Left ventricle myocardium inferior (tissue), 1 donor: ENCODE measurements around the gene ADK. TPM values are rescaled to one million over a fixed set of nuclear protein-coding genes. Genes with fewer than 3 reads are reported as not detected.
"Not testable (repeated sequence)": the region's sequence is repeated elsewhere in the genome, so short reads cannot be mapped to it uniquely, and the experiment has no call there.

ENCODE experiments used
- DNase-seq: peaks from one replicate; pipeline ENCODE4 v3.0.0-alpha.2; 2020
- H3K27ac ChIP-seq: fragments of 200-600 bp; replicated peaks from 2 replicates; pipeline ENCODE4 v1.8.0; 2021
- H3K27me3 ChIP-seq: fragments of 200-600 bp; 2 replicates; pipeline ENCODE4 v1.8.0; 2021; ENCODE audit warnings: low read depth
- H3K36me3 ChIP-seq: fragments of 200-600 bp; 2 replicates; pipeline ENCODE4 v1.8.0; 2021
- H3K4me1 ChIP-seq: fragments of 200-600 bp; 2 replicates; pipeline ENCODE4 v1.8.0; 2021
- H3K4me3 ChIP-seq: fragments of 200-600 bp; 2 replicates; pipeline ENCODE4 v1.8.0; 2021; ENCODE audit warnings: mild to moderate bottlenecking, moderate library complexity
- H3K9me3 ChIP-seq: fragments of 200-600 bp; replicated peaks from 2 replicates; pipeline ENCODE4 v1.8.0; 2021
- intact Hi-C: fragments of 100-400 bp; cut with micrococcal nuclease; formaldehyde crosslinking; loops from one replicate; pipeline ENCODE4 v1.11.0; 2022
- total RNA-seq: library from RNA; stranded (reverse); fragmentation: NEBNext Ultra II Directional; extraction: Animal tissue kit (Norgen Biotek cat#: 25700); gene quantifications from one replicate; pipeline ENCODE4 v1.2.1, GENCODE V29; 2021
- TF ChIP-seq, protein P1 (sequence below): fragments of 200-600 bp; IDR thresholded peaks from 2 replicates; pipeline ENCODE4 v1.8.0; 2021; ENCODE audit warnings: antibody characterized with exemption, mild to moderate bottlenecking, borderline replicate concordance
- donor health status: DM: no; HTN: yes; CAD: no; lungs with severe emphysema.

Gene ADK
- total RNA-seq, 1 donor from 2014 or later = 41.3 TPM

- DNase-seq = no peak
- no peaks in the 10 kb centered on the region for H3K4me1 ChIP-seq
- H3K27me3 ChIP-seq = no peaks in the 10 kb centered on the region
- intact Hi-C loops = no loop called here
- TF ChIP-seq, protein P1, sequence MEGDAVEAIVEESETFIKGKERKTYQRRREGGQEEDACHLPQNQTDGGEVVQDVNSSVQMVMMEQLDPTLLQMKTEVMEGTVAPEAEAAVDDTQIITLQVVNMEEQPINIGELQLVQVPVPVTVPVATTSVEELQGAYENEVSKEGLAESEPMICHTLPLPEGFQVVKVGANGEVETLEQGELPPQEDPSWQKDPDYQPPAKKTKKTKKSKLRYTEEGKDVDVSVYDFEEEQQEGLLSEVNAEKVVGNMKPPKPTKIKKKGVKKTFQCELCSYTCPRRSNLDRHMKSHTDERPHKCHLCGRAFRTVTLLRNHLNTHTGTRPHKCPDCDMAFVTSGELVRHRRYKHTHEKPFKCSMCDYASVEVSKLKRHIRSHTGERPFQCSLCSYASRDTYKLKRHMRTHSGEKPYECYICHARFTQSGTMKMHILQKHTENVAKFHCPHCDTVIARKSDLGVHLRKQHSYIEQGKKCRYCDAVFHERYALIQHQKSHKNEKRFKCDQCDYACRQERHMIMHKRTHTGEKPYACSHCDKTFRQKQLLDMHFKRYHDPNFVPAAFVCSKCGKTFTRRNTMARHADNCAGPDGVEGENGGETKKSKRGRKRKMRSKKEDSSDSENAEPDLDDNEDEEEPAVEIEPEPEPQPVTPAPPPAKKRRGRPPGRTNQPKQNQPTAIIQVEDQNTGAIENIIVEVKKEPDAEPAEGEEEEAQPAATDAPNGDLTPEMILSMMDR = no peak
- H3K4me3 ChIP-seq = no peak overlapping the region
- peaks cover 5% of the 10 kb centered on the region for H3K36me3 ChIP-seq
- no peak overlapping the region for H3K27ac ChIP-seq
- H3K9me3 ChIP-seq = no peaks in the 10 kb centered on the region
Observed at GRCh38 chr10:74474022-74474713, 323.1 kb downstream of the ADK start.

DNA sequence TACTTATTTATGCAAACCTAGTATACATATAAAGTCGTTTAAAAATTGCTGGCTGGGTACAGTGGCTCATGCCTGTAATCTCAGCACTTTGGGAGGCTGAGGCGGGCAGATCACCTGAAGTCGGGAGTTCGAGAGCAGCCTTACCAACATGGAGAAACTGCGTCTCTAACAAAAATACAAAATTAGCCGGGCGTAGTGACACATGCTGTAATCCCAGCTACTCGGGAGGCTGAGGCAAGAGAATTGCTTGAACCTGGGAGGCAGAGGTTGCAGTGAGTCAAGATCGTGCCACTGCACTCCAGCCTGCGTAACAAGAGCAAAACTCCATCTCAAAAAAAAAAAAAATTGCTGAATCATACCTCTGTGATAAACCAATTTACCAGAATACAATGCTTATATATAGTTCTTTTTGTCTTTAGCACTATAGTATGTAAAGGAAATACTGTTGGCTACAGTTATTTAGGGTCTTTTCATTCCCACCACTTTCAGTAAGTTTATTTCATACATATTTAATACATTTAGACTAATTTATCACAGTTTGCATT is 325.2 kb downstream of the ADK start:
- H3K27ac ChIP-seq, H3K9me3 ChIP-seq, intact Hi-C loops, DNase-seq, H3K4me3 ChIP-seq, H3K27me3 ChIP-seq, H3K4me1 ChIP-seq, H3K36me3 ChIP-seq: not testable (repeated sequence)

GRCh38 chr10:74480778-74481177 is 329.8 kb downstream of the ADK start:
- no peak for DNase-seq
- Histone ChIP-seq H3K4me1 (no peaks in the 10 kb centered on the region), H3K36me3 (no peaks in the 10 kb centered on the region), H3K27me3 (no peaks in the 10 kb centered on the region), H3K9me3 (peaks cover 8% of the 10 kb centered on the region), H3K4me3 (no peak overlapping the region), H3K27ac (no peak overlapping the region)
- TF ChIP-seq, protein P1 = no peak
- intact Hi-C loops = no loop called here

DNA sequence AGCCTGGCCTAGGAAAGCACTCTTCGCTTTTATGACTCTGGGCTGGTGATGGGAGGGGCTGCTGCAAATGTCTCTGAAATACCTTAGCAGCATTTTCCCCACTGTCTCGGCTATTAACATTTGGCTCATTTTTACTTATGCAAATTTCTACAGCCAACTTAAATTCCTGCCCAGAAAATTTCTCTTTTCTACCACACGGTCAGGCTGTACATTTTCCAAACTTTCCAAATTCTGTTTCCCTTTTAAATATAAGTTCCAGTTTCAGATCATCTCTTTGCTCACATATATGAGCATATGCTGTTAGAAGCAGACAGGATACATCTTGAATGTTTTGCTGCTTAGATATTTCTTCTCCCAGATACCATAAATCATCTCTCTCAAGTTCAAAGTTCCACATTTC is 332.3 kb downstream of the ADK start:
- H3K4me1 ChIP-seq = peaks cover 5% of the 10 kb centered on the region
- no peak overlapping the region for H3K4me3 ChIP-seq
- intact Hi-C loops = no loop called here
- no peak for DNase-seq
- TF ChIP-seq, protein P1 = no peak
- no peaks in the 10 kb centered on the region for H3K36me3 ChIP-seq
- H3K27me3 ChIP-seq = no peaks in the 10 kb centered on the region
- H3K27ac ChIP-seq = no peak overlapping the region
- H3K9me3 ChIP-seq = peaks cover 8% of the 10 kb centered on the region

- H3K4me1 ChIP-seq = peaks cover 5% of the 10 kb centered on the region
- TF ChIP-seq, protein P1 = no peak
- intact Hi-C loops = no loop called here
- no peaks in the 10 kb centered on the region for H3K36me3 ChIP-seq
- H3K9me3 ChIP-seq = peaks cover 8% of the 10 kb centered on the region
- H3K27ac ChIP-seq = no peak overlapping the region
- no peak overlapping the region for H3K4me3 ChIP-seq
- DNase-seq = no peak
- no peaks in the 10 kb centered on the region for H3K27me3 ChIP-seq
Observed at GRCh38 chr10:74485283-74485682, 334.3 kb downstream of the ADK start.

GRCh38 chr10:74486659-74487058 is 335.6 kb downstream of the ADK start:
- intact Hi-C loops = no loop called here
- H3K36me3 ChIP-seq = no peaks in the 10 kb centered on the region
- TF ChIP-seq, protein P1 = no peak

More at GRCh38 chr10:74486659-74487058, 335.6 kb downstream of the ADK start:
- H3K4me1 ChIP-seq = peaks cover 5% of the 10 kb centered on the region
- H3K9me3 ChIP-seq = peaks cover 8% of the 10 kb centered on the region
- H3K27ac ChIP-seq = no peak overlapping the region
- no peak overlapping the region for H3K4me3 ChIP-seq
- H3K27me3 ChIP-seq = no peaks in the 10 kb centered on the region
- DNase-seq = no peak
